Ishikawa (cell line): ENCODE measurements around the gene KNG1.

Experiments
- CEBPB ChIP-seq: IDR thresholded peaks from 2 replicates; pipeline ENCODE4 v1.6.1; 2012
- CREB1 ChIP-seq: IDR thresholded peaks from 2 replicates; pipeline ENCODE4 v1.6.1; 2012; ENCODE audit warnings: low read depth
- EGR1 ChIP-seq: IDR thresholded peaks from 2 replicates; pipeline ENCODE4 v1.6.1; 2012
- EP300 ChIP-seq: IDR thresholded peaks from 2 replicates; pipeline ENCODE4 v1.6.1; 2012; ENCODE audit warnings: borderline replicate concordance
- FOXM1 ChIP-seq: IDR thresholded peaks from 2 replicates; pipeline ENCODE4 v1.6.1; 2012; ENCODE audit warnings: low read depth, borderline replicate concordance
- NFIC ChIP-seq: IDR thresholded peaks from 2 replicates; pipeline ENCODE4 v1.6.1; 2012
- RAD21 ChIP-seq: IDR thresholded peaks from 2 replicates; pipeline ENCODE4 v1.6.1; 2012; ENCODE audit warnings: low read depth
- REST ChIP-seq: IDR thresholded peaks from 2 replicates; pipeline ENCODE4 v1.6.1; 2012; ENCODE audit warnings: low read depth, mild to moderate bottlenecking
- TAF1 ChIP-seq: IDR thresholded peaks from 2 replicates; pipeline ENCODE4 v1.6.1; 2012; ENCODE audit warnings: low read depth, mild to moderate bottlenecking
- TCF12 ChIP-seq: IDR thresholded peaks from 2 replicates; pipeline ENCODE4 v1.6.1; 2012; ENCODE audit warnings: low read depth
- TEAD4 ChIP-seq: IDR thresholded peaks from 2 replicates; pipeline ENCODE4 v1.6.1; 2012
- YY1 ChIP-seq: IDR thresholded peaks from 2 replicates; pipeline ENCODE4 v1.6.1; 2012; ENCODE audit warnings: low read depth
- ZBTB7A ChIP-seq: IDR thresholded peaks from 2 replicates; pipeline ENCODE4 v1.6.1; 2012; ENCODE audit warnings: low read depth
- TF ChIP-seq, protein P1 (sequence below): IDR thresholded peaks from 2 replicates; pipeline ENCODE4 v1.6.1; 2012
- TF ChIP-seq, protein P2 (sequence below): IDR thresholded peaks from 2 replicates; pipeline ENCODE4 v1.6.1; 2012

Gene KNG1

GRCh38 chr3:186671051-186671450 lies 46.1 kb upstream of the KNG1 start:
- TF ChIP-seq TCF12 (no peak), NFIC (no peak), FOXM1 (no peak), CREB1 (no peak)

GRCh38 chr3:186678604-186679003 lies 38.6 kb upstream of the KNG1 start:
- TF ChIP-seq NFIC (no peak), RAD21 (no peak)
- TF ChIP-seq, protein P1, sequence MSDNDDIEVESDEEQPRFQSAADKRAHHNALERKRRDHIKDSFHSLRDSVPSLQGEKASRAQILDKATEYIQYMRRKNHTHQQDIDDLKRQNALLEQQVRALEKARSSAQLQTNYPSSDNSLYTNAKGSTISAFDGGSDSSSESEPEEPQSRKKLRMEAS, result no peak

DNA sequence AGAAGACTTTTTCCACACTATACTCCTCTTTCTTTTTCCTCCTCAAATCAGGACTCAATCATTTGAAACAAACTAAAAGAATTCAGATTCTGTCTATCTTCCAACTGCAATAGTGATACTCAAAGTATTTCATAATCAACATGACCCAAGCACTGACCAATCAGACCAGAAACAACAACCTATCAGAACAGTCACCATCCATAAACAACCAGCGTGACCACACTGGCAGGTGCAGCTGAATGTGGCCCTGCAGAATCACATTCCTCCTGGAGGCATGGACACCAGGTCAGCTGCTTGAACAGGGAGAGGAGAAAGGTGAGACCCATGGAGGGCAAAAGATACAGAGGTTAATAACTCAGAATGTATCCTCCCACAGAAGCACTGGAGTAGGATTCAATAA lies 38.0 kb upstream of the KNG1 start:
- TF ChIP-seq ZBTB7A (no peak), CEBPB (no peak), YY1 (no peak), RAD21 (no peak), TEAD4 (no peak), FOXM1 (no peak), CREB1 (no peak), NFIC (no peak), REST (no peak)
- TF ChIP-seq, protein P1, result no peak

DNA sequence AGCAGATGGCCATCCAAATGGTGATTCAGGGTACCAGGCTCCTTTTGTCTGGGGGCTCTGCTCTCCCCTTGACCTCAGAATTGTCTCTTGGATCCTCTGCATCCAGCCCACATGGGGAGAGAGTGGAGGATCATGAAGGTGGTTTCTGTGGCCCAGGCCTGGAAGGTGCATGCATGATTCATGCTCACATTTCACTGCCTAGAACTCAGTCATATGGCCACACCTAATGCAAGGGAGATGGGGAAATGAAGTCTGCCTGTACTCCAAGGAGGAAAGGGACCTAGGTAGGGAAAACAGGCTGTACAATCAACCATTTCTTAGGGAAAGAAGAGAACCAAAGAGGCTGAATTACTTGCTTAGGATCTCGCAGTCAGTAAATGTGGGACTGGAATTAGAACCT lies 36.3 kb upstream of the KNG1 start:
- TF ChIP-seq RAD21 (no peak), EP300 (no peak), TCF12 (no peak), ZBTB7A (no peak)
- TF ChIP-seq, protein P1, result no peak

DNA sequence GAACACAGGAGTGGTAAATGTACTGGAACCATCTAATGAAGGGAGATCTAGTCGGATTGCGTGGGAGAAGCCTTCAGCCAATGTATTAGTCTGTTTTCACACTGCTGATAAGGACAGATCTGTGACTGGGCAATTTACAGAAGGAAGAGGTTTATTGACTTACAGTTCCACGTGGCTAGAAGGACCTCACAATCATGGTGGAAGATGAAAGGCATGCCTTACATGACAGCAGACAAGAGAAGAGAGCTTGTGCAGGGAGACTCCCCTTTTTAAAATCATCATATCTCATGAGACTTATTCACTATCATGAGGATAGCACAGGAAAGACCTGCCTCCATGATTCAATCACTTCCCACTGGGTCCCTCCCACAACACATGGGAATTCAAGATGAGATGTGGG lies 34.3 kb upstream of the KNG1 start:
- TF ChIP-seq CREB1 (no peak), TCF12 (no peak), ZBTB7A (no peak), FOXM1 (no peak), TAF1 (no peak), TEAD4 (no peak), CEBPB (no peak), NFIC (no peak), EP300 (no peak), REST (no peak), RAD21 (no peak), EGR1 (no peak), YY1 (no peak)
- TF ChIP-seq, protein P1, result no peak
- TF ChIP-seq, protein P2, sequence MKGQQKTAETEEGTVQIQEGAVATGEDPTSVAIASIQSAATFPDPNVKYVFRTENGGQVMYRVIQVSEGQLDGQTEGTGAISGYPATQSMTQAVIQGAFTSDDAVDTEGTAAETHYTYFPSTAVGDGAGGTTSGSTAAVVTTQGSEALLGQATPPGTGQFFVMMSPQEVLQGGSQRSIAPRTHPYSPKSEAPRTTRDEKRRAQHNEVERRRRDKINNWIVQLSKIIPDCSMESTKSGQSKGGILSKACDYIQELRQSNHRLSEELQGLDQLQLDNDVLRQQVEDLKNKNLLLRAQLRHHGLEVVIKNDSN, result no peak

- TF ChIP-seq TEAD4 (no peak), REST (no peak), FOXM1 (no peak), EP300 (no peak), TAF1 (no peak), EGR1 (no peak), NFIC (no peak), ZBTB7A (no peak), CREB1 (no peak), TCF12 (no peak), YY1 (no peak), RAD21 (no peak), CEBPB (no peak)
- TF ChIP-seq, protein P1, result no peak
- TF ChIP-seq, protein P2, result no peak
Observed at GRCh38 chr3:186683979-186684378, 33.2 kb upstream of the KNG1 start.
